T-cell (primary cell): ENCODE data around the gene NARS2. TPM values are rescaled to one million over a fixed set of nuclear protein-coding genes. Genes with fewer than 3 reads are reported as not detected.

Source experiments
- ATAC-seq, 4 experiments: fragments of 200-7000 bp in 3 of 4; fragments of 150-1000 bp in 1 of 4; cut with Tn5 transposase; replicated peaks in 1 of 4; 1 replicate in 3 of 4; 2 replicates in 1 of 4; pipeline ENCODE4 v1.10.0; 2021; ENCODE audit warnings: moderate library complexity in 3 of 4, mild to moderate bottlenecking in 2 of 4, moderate number of reproducible peaks in 1 of 4
- CTCF ChIA-PET, 2 donors: fragments of 300-600 bp; sonication (Branson Sonifier 250); formaldehyde crosslinking; loops; one replicate each; lab custom pipeline; 2022; ENCODE audit warnings: antibody characterized with exemption in 2 of 2; lab: Charles Lee
- POLR2A ChIA-PET, 2 donors: fragments of 300-600 bp; sonication (Branson Sonifier 250); formaldehyde crosslinking; loops; one replicate each; lab custom pipeline; 2022; ENCODE audit warnings: antibody characterized with exemption in 2 of 2; lab: Charles Lee
- DNase-seq, 35 experiments: peaks; one replicate each; pipeline versions ENCODE4 v3.0.0 to v3.0.0-alpha.2; 2013 to 2023
- H3K27ac ChIP-seq: one replicate; pipeline ENCODE4 v1.5.1; 2013; ENCODE audit warnings: low read length
- H3K27me3 ChIP-seq, 2 experiments: replicated peaks in 1 of 2; 1 replicate in 1 of 2; 2 replicates in 1 of 2; pipeline versions ENCODE4 v1.6.1 to v1.7.0; 2013; ENCODE audit warnings: low read length in 1 of 2, mixed read lengths in 1 of 2; ENCODE audit not compliant: control insufficient read depth in 2 of 2, insufficient read depth in 2 of 2; ENCODE audit errors: extremely low read depth in 1 of 2
- H3K36me3 ChIP-seq, 2 donors: 1 replicate in 1 of 2; 2 replicates in 1 of 2; pipeline versions ENCODE4 v1.6.1 to v1.7.0; 2013; ENCODE audit warnings: low read length in 1 of 2; ENCODE audit not compliant: control insufficient read depth in 2 of 2, insufficient read depth in 1 of 2; ENCODE audit errors: extremely low read depth in 1 of 2
- H3K4me1 ChIP-seq, 2 experiments: 1 replicate in 1 of 2; 2 replicates in 1 of 2; pipeline versions ENCODE4 v1.6.1 to v1.7.0; 2013; ENCODE audit warnings: low read length in 2 of 2, mixed read lengths in 1 of 2; ENCODE audit not compliant: insufficient read depth in 2 of 2, control insufficient read depth in 1 of 2; ENCODE audit errors: extremely low read depth in 1 of 2
- H3K4me3 ChIP-seq, 2 donors: 1 replicate in 1 of 2; 2 replicates in 1 of 2; pipeline versions ENCODE4 v1.5.1 to v1.7.0; 2013; ENCODE audit warnings: mild to moderate bottlenecking in 2 of 2, low read length in 1 of 2, moderate library complexity in 1 of 2; ENCODE audit not compliant: control insufficient read depth in 1 of 2; ENCODE audit errors: extremely low read depth in 1 of 2
- H3K9me3 ChIP-seq: 2 replicates; pipeline ENCODE4 v1.7.0; 2013
- H3K27ac Mint-ChIP-seq, 2 donors: one replicate each; pipeline ENCODE4 v1.8.0; 2020 to 2021; ENCODE audit warnings: mild to moderate bottlenecking in 2 of 2, mixed read lengths in 2 of 2
- H3K27me3 Mint-ChIP-seq, 2 donors: one replicate each; pipeline ENCODE4 v1.8.0; 2021 to 2022; ENCODE audit warnings: mixed read lengths in 2 of 2
- H3K36me3 Mint-ChIP-seq: one replicate; pipeline ENCODE4 v1.8.0; 2021; ENCODE audit warnings: mixed read lengths
- H3K4me1 Mint-ChIP-seq, 3 donors: one replicate each; pipeline ENCODE4 v1.8.0; 2020 to 2022; ENCODE audit warnings: mixed read lengths in 3 of 3, mild to moderate bottlenecking in 1 of 3
- H3K4me3 Mint-ChIP-seq, 3 donors: one replicate each; pipeline ENCODE4 v1.8.0; 2020 to 2022; ENCODE audit warnings: mild to moderate bottlenecking in 3 of 3, mixed read lengths in 3 of 3, moderate library complexity in 3 of 3
- H3K9me3 Mint-ChIP-seq, 3 donors: one replicate each; pipeline ENCODE4 v1.8.0; 2020 to 2022; ENCODE audit warnings: mixed read lengths in 3 of 3
- WGBS: methylation state at CpG from one replicate; pipeline ENCODE4 v1.1.5; 2013; ENCODE audit warnings: missing lambda C conversion rate; ENCODE audit not compliant: insufficient coverage; 5-methylcytosine and 5-hydroxymethylcytosine counted together
- total RNA-seq, 35 experiments: library from RNA in 6 of 35; stranded (reverse) in 6 of 35; fragments of 120-200 nt in 1 of 35; gene quantifications; one replicate each; pipeline versions ENCODE4 v1.2.1 to v1.2.4 and lab custom pipeline; 2013 to 2026

The NARS2 gene
- total RNA-seq, 5 donors from 2014 or later (not counting 1 experiment from before 2014, with no cell fraction given), result 12.1 to 17.6 (median 13.3) TPM

DNA sequence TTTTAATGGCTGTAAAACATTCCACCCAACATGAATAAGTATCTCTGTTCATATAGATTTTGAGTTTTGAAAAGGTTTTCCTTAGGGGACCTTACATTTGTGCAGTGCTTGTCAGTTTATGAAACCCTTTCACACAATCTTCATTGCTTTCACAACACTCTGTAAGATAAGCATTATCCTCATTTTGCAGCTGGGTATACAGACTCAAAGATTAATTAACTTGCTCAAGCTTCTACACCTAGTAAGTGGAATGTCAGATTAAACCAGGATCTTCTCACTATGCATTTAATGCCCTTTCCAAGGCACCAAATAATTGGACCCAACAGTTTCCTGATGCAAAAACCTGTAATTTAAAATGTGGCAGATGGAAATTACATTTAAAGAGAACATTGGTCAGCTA lies 145.5 kb downstream of the NARS2 start:
- Mint-ChIP-seq H3K4me3 (no peak overlapping the region), H3K36me3 (peaks cover 10% of the 10 kb centered on the region), H3K27me3 (no peaks in the 10 kb centered on the region), H3K9me3 (no peaks in the 10 kb centered on the region), H3K27ac (no peak overlapping the region), H3K4me1 (peaks cover 0 to 15% (median 0%) of the 10 kb centered on the region in 3 donors)
- Histone ChIP-seq H3K27me3 (no peaks in the 10 kb centered on the region), H3K9me3 (no peaks in the 10 kb centered on the region), H3K27ac (no peak overlapping the region), H3K4me3 (no peak overlapping the region), H3K36me3 (peaks cover 0 to 7% of the 10 kb centered on the region in 2 donors), H3K4me1 (peaks cover 0 to 3% of the 10 kb centered on the region in 2 experiments)
- ATAC-seq (no peak), DNase-seq (no peak)
- CTCF ChIA-PET, result interaction anchor here in 1 of 2 donors (0.6 to 1.8 kb wide), 2 partner anchors 11 to 134 kb away, joined by 4 to 6 read pairs; partner anchors contain the start of gene GAB2
- POLR2A ChIA-PET, result no interaction called here

DNA sequence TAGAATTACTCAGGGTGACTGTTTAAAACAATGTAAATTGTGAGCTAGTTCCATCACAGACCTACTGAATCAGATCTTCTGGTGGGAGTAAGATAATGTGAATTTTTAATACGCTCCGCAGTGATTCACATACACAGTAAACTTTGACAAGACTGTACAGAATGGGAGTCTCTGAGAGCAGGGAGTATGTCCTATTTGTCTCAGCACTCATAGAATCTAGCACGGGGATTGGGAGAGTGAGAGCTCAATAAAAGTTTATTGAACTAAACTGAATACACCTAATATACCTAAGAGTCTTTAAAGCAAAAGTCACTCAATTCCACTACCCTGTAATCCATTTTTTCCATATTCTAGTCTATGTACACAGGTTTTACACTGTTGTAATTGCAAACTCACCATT lies 145.9 kb downstream of the NARS2 start:
- POLR2A ChIA-PET, result no interaction called here
- CTCF ChIA-PET, result interaction anchor here in 1 of 2 donors (1.8 kb wide), 1 partner anchor 10 kb away, joined by 6 read pairs; the partner anchor contains the start of gene GAB2
- DNase-seq (no peak), ATAC-seq (no peak)
- Histone ChIP-seq H3K27ac (no peak overlapping the region), H3K27me3 (no peaks in the 10 kb centered on the region), H3K4me3 (no peak overlapping the region), H3K4me1 (peaks cover 0 to 3% of the 10 kb centered on the region in 2 experiments), H3K36me3 (peaks cover 0 to 7% of the 10 kb centered on the region in 2 donors), H3K9me3 (no peaks in the 10 kb centered on the region)
- H3K4me3 Mint-ChIP-seq, result no peak overlapping the region
- no CpG with 5 or more reads among the region's 3 CpGs for WGBS
- no peaks in the 10 kb centered on the region for H3K27me3 Mint-ChIP-seq
- no peaks in the 10 kb centered on the region for H3K9me3 Mint-ChIP-seq
- no peak overlapping the region for H3K27ac Mint-ChIP-seq
- H3K4me1 Mint-ChIP-seq, result peaks cover 0 to 15% (median 0%) of the 10 kb centered on the region in 3 donors
- H3K36me3 Mint-ChIP-seq, result peaks cover 10% of the 10 kb centered on the region

DNA sequence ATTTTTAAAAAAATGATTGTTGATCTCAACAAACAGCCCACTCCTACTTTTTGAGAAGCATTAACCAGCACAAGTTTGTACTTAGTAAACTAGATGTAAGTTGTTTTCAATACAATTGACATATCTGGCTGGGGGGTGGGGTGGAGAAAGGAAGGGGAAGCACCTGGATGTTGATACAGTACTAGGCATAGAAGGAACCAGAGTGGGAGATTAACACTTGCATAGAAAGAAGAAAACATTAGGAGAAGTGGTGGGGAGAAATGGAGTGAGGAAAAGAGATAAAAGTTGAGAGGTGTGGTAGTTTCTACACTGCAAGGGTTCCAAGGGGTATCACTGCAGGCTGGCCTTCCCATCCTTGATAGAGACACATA lies 146.4 kb downstream of the NARS2 start:
- Mint-ChIP-seq H3K36me3 (peaks cover 10% of the 10 kb centered on the region), H3K4me3 (no peak overlapping the region), H3K9me3 (no peaks in the 10 kb centered on the region), H3K27me3 (no peaks in the 10 kb centered on the region), H3K27ac (no peak overlapping the region), H3K4me1 (peaks cover 0 to 15% (median 0%) of the 10 kb centered on the region in 3 donors)
- H3K36me3 ChIP-seq, result peaks cover 0 to 7% of the 10 kb centered on the region in 2 donors
- no peak overlapping the region for H3K27ac ChIP-seq
- POLR2A ChIA-PET, result no interaction called here
- CTCF ChIA-PET, result interaction anchor here (0.7 to 1.8 kb wide), 3 partner anchors 10 to 136 kb away, joined by 3 to 6 read pairs (median 4); partner anchors contain the start of gene GAB2 (in 1 of the 2)
- peaks cover 0 to 3% of the 10 kb centered on the region in 2 experiments for H3K4me1 ChIP-seq
- no peaks in the 10 kb centered on the region for H3K9me3 ChIP-seq
- no peak overlapping the region for H3K4me3 ChIP-seq
- DNase-seq, result no peak
- ATAC-seq, result no peak
- no peaks in the 10 kb centered on the region for H3K27me3 ChIP-seq

DNA sequence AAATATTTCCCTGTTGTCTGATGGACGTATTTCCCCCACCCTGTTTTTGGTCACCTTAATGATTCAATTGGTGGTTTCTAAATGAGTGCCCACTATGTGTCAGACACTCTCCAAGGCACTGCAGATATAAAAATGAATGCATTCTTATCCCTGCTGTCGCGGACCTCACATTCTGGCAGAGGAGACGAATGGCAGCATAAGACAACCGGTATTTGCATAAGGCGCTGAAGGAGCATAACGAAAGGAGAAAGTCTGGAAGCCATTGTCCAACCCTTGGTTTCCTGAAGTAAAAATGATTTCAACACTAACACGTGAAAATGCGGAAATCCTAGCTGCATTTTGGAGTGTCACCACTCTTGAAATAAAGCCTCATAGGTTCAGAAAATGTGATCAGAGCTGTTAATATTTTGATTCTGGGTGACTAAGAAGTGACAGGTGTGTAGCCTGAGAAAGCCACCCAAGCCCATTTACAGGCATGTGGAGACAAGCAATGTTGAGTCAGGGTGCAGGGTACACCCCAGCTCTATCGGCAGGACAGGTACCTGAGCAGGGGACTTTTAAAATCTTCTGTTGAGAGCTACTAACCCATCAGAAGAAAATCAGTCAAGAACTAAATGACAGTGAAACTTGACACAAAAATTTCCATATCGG lies 146.9 kb downstream of the NARS2 start:
- POLR2A ChIA-PET, result interaction anchor here in 1 of 2 donors (0.6 kb wide), 1 partner anchor 350 kb away, joined by 3 read pairs; no protein-coding TSS in a partner anchor
- CTCF ChIA-PET, result interaction anchor here (0.7 to 1.2 kb wide), 2 partner anchors 9 to 137 kb away, joined by 3 to 4 read pairs; no protein-coding TSS in a partner anchor
- H3K4me1 Mint-ChIP-seq, result peaks cover 0 to 15% (median 0%) of the 10 kb centered on the region in 3 donors
- no peak overlapping the region for H3K27ac ChIP-seq
- H3K4me3 ChIP-seq, result no peak overlapping the region
- DNase-seq, result no peak
- H3K27me3 ChIP-seq, result no peaks in the 10 kb centered on the region
- H3K27me3 Mint-ChIP-seq, result no peaks in the 10 kb centered on the region
- H3K36me3 ChIP-seq, result peaks cover 0 to 7% of the 10 kb centered on the region in 2 donors
- peaks cover 10% of the 10 kb centered on the region for H3K36me3 Mint-ChIP-seq
- WGBS, result 42% methylated on average over 5 of the region's 11 CpGs
- peaks cover 0 to 3% of the 10 kb centered on the region in 2 experiments for H3K4me1 ChIP-seq
- H3K9me3 Mint-ChIP-seq, result no peaks in the 10 kb centered on the region
- no peak overlapping the region for H3K27ac Mint-ChIP-seq
- no peak for ATAC-seq
- no peaks in the 10 kb centered on the region for H3K9me3 ChIP-seq
- no peak overlapping the region for H3K4me3 Mint-ChIP-seq

DNA sequence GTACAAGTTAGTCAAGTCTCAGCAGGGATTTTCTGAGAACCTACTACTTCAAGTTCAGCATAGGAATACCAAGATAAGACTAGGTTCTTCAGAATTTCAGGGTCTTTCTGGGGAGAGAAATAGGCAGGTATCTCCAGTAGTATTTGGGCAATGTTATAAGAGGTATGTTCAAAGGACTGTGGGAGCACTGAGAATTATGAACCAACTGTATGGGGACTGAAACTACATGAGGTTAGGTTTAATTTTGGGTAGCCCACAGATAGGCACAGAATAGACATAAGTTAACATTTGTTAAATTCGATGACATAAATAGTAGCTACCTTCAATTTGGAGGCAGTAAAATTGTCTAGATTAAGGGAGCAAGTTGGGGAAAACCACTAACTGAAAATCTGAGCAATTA lies 147.8 kb downstream of the NARS2 start:
- Histone ChIP-seq H3K4me1 (peaks cover 0 to 3% of the 10 kb centered on the region in 2 experiments), H3K36me3 (peaks cover 0 to 4% of the 10 kb centered on the region in 2 donors), H3K4me3 (no peak overlapping the region), H3K9me3 (no peaks in the 10 kb centered on the region), H3K27ac (no peak overlapping the region), H3K27me3 (no peaks in the 10 kb centered on the region)
- ATAC-seq (no peak), DNase-seq (no peak)
- peaks cover 10% of the 10 kb centered on the region for H3K36me3 Mint-ChIP-seq
- H3K27me3 Mint-ChIP-seq, result peaks cover 1 to 2% of the 10 kb centered on the region in 2 donors
- H3K9me3 Mint-ChIP-seq, result no peaks in the 10 kb centered on the region
- H3K4me1 Mint-ChIP-seq, result peaks cover 0 to 15% (median 0%) of the 10 kb centered on the region in 3 donors
- no peak overlapping the region for H3K4me3 Mint-ChIP-seq
- ChIA-PET POLR2A (interaction anchor here in 1 of 2 donors (0.6 kb wide), 1 partner anchor 349 kb away, joined by 3 read pairs; no protein-coding TSS in a partner anchor), CTCF (no interaction called here)
- H3K27ac Mint-ChIP-seq, result no peak overlapping the region
- no CpG with 5 or more reads among the region's 1 CpG for WGBS

DNA sequence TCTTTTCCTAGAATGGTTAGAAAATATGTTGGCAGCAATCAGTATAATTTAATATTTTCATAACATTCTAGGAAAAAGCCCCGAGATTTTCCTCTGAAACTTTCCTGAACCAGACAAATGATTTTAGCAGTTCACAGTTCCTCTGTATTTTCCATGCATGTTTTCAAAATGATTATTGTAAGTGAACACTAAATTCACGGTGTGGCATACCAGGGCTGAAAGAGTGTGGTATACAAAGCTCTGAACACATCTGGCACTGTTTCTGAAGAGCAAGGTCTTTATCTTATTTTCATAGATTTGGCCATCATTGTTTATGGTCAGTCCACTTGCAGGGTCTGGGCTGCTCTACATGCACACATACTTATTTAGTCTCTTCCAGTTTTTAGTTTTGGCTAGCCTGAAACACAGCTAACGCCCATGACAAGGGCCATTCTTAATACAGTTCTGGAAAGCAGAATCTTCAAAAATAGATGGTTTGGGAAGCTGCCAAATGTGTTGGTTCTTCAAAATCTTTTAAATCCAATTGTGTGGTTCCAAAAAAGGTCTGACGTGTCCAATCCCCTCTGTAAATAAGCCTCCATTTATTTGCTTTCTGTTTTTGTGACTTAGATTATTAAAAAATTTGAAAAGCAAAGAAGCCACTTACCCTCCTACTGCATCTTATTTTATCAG lies 149.1 kb downstream of the NARS2 start:
- 71% methylated on average over 1 of the region's 4 CpGs for WGBS
- POLR2A ChIA-PET, result interaction anchor here in 1 of 2 donors (0.7 kb wide), 1 partner anchor 51 kb away, joined by 3 read pairs; no protein-coding TSS in a partner anchor
- H3K27ac ChIP-seq, result no peak overlapping the region

More for the DNA sequence above, 149.1 kb downstream of the NARS2 start:
- CTCF ChIA-PET, result interaction anchor here (0.5 to 0.7 kb wide), 2 partner anchors 311 to 1538 kb away, joined by 3 to 4 read pairs; no protein-coding TSS in a partner anchor
- ATAC-seq (no peak), DNase-seq (no peak)
- no peaks in the 10 kb centered on the region for H3K9me3 Mint-ChIP-seq
- H3K27ac Mint-ChIP-seq, result no peak overlapping the region
- no peak overlapping the region for H3K4me3 ChIP-seq
- peaks cover 4 to 8% of the 10 kb centered on the region in 2 donors for H3K27me3 Mint-ChIP-seq
- peaks cover 3 to 4% of the 10 kb centered on the region in 2 experiments for H3K4me1 ChIP-seq
- H3K9me3 ChIP-seq, result no peaks in the 10 kb centered on the region
- no peak overlapping the region for H3K4me3 Mint-ChIP-seq
- H3K4me1 Mint-ChIP-seq, result peaks cover 2 to 21% (median 2%) of the 10 kb centered on the region in 3 donors
- peaks cover 0 to 4% of the 10 kb centered on the region in 2 experiments for H3K27me3 ChIP-seq
- H3K36me3 ChIP-seq, result no peaks in the 10 kb centered on the region
- peaks cover 7% of the 10 kb centered on the region for H3K36me3 Mint-ChIP-seq
